Epithelial cell of esophagus (primary cell): ENCODE measurements around the gene TCFL5.

ENCODE experiments used
- DNase-seq: peaks from one replicate; pipeline ENCODE4 v3.0.0; 2010; ENCODE audit warnings: low read depth
- H3K4me3 ChIP-seq: 2 replicates; pipeline ENCODE4 v1.5.1; 2011; ENCODE audit warnings: mild to moderate bottlenecking, low read length, control low read depth
- CTCF ChIP-seq: IDR thresholded peaks from 2 replicates; pipeline ENCODE4 v1.5.1; 2011; ENCODE audit warnings: low read depth, mild to moderate bottlenecking, low read length, control low read depth, inconsistent platforms; ENCODE audit not compliant: insufficient read depth; ENCODE audit errors: missing control alignments

Gene TCFL5

GRCh38 chr20:62885896-62886708, 24.5 kb upstream of the TCFL5 start:
- no peak for TF ChIP-seq CTCF
- no peak overlapping the region for H3K4me3 ChIP-seq
- DNase-seq, result no peak

GRCh38 chr20:62885046-62885895, 23.6 kb upstream of the TCFL5 start:
- no peak overlapping the region for H3K4me3 ChIP-seq
- DNase-seq, result no peak
- TF ChIP-seq CTCF, result no peak

GRCh38 chr20:62884556-62884955, 22.9 kb upstream of the TCFL5 start:
- TF ChIP-seq CTCF, result no peak
- DNase-seq, result no peak
- no peak overlapping the region for H3K4me3 ChIP-seq

GRCh38 chr20:62882426-62882825, 20.8 kb upstream of the TCFL5 start:
- no peak for DNase-seq
- H3K4me3 ChIP-seq, result no peak overlapping the region
- no peak for TF ChIP-seq CTCF

- H3K4me3 ChIP-seq, result no peak overlapping the region
- TF ChIP-seq CTCF, result no peak
- DNase-seq, result no peak
Observed at GRCh38 chr20:62881662-62882395, 20.2 kb upstream of the TCFL5 start.

- no peak overlapping the region for H3K4me3 ChIP-seq
- DNase-seq, result no peak
- no peak for TF ChIP-seq CTCF
Observed at GRCh38 chr20:62880935-62881661, 19.5 kb upstream of the TCFL5 start.
